ENCODE data around the gene OR2M4.

- TF ChIP-seq CTCF (conservative IDR thresholded peaks at IDR 0.05; ENCODE audit: low read depth, low read length) (no peak), BHLHE40 (IDR thresholded peaks at IDR 0.05; ENCODE audit: low read depth, low read length) (no peak)
Observed at GRCh38 chr1:248187363-248187762, 43.9 kb upstream of the OR2M4 start.

All from IMR-90 (cell line).